ENCODE results near the gene CD28. TPM values are rescaled to one million over a fixed set of nuclear protein-coding genes. Genes with fewer than 3 reads are reported as not detected.

The CD28 gene
- total RNA-seq: 10 to 100 TPM in 1 of 4 donors, 1 to 10 TPM in 3; 1.6 to 16.3 (median 6.0) TPM

DNA sequence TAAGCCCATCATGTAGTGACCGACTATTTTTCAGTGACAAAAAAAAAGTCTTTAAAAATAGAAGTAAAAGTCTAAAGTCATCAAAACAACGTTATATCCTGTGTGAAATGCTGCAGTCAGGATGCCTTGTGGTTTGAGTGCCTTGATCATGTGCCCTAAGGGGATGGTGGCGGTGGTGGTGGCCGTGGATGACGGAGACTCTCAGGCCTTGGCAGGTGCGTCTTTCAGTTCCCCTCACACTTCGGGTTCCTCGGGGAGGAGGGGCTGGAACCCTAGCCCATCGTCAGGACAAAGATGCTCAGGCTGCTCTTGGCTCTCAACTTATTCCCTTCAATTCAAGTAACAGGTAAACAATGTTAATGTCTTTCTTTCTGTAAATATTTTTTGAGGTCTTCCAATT, at the start of gene CD28:
TSS of gene CD28 (plus strand) at position 237 of the 400 bp plus-strand sequence. CDS start at position 295, 58 bp downstream.
- DNase-seq (ENCODE audit: low spot score) (no peak), ATAC-seq (ENCODE audit: low FRiP score) (peak; percentile 41)
- TF ChIP-seq, protein P1, sequence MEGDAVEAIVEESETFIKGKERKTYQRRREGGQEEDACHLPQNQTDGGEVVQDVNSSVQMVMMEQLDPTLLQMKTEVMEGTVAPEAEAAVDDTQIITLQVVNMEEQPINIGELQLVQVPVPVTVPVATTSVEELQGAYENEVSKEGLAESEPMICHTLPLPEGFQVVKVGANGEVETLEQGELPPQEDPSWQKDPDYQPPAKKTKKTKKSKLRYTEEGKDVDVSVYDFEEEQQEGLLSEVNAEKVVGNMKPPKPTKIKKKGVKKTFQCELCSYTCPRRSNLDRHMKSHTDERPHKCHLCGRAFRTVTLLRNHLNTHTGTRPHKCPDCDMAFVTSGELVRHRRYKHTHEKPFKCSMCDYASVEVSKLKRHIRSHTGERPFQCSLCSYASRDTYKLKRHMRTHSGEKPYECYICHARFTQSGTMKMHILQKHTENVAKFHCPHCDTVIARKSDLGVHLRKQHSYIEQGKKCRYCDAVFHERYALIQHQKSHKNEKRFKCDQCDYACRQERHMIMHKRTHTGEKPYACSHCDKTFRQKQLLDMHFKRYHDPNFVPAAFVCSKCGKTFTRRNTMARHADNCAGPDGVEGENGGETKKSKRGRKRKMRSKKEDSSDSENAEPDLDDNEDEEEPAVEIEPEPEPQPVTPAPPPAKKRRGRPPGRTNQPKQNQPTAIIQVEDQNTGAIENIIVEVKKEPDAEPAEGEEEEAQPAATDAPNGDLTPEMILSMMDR (IDR thresholded peaks at IDR 0.05): no peak

DNA sequence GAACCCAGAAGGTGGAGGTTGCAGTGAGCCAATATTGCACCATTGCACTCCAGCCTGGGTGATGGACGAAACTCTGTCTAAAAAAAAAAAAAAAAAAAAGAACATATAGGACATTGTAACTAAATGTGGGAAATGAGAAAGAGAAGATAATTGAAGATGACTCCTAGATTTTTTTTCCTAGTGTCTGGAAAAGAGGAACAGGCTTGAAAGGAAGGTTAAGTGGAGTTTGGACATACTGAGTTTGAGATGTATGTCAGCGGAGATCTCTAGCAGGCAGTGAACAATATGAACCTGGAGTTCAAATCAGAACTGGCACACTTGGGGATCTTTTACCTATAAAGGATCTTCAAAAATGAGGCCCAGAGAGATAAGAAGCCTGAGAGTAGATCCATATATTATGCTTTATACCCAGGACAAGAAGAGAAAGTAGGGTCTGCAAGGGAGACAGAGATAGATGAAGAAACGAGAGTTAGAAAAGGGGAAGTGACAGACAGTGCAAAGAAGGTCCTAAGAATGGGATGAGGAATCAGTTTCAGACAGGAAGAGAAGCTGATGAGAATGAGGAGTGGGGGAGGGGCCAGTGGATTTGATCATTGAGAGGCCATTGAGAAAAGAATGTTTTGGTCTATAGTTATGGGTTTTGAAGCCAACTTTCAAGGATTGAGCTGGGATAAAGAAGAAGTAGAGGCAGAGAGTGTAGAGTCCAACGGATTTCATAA, 46.9 kb upstream of the CD28 start:
- TF ChIP-seq, protein P1 (IDR thresholded peaks at IDR 0.05): no peak
- ATAC-seq (ENCODE audit: low FRiP score) (no peak), DNase-seq (ENCODE audit: low spot score) (no peak)

DNA sequence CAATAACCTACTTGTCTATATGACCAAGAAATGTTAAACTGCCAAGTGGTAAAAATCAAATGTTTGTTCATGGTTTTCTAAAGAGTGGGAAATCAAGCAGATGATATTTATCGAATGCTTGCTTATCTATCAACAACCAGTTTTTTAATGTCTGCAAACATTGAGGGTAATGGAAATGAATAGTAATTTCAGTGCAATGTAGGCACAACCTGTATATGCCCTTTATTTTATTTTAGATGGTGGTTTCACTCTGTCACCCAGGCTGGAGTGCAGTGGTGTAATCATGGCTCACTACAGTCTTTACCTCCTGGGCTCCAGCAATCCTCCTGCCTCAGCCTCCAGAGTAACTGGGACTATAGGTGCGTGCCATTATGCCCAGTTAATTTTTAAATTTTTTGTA, 46.0 kb upstream of the CD28 start:
- no peak for ATAC-seq (ENCODE audit: low FRiP score)
- DNase-seq (ENCODE audit: low spot score): no peak
- TF ChIP-seq, protein P1 (IDR thresholded peaks at IDR 0.05): no peak

GRCh38 chr2:203661279-203661908, 45.0 kb upstream of the CD28 start:
- no peak for ATAC-seq (ENCODE audit: low FRiP score)
- TF ChIP-seq, protein P1 (IDR thresholded peaks at IDR 0.05): no peak
- no peak for DNase-seq (ENCODE audit: low spot score)

GRCh38 chr2:203662487-203662886, 44.0 kb upstream of the CD28 start:
- no peak for DNase-seq (ENCODE audit: low spot score)
- no peak for ATAC-seq (ENCODE audit: low FRiP score)
- TF ChIP-seq, protein P1 (IDR thresholded peaks at IDR 0.05): no peak

GRCh38 chr2:203662951-203663350, 43.5 kb upstream of the CD28 start:
- TF ChIP-seq, protein P1 (IDR thresholded peaks at IDR 0.05): no peak
- ATAC-seq (ENCODE audit: low FRiP score) (no peak), DNase-seq (ENCODE audit: low spot score) (no peak)
